GM19467 (cell line): ENCODE measurements around the gene FN1.

ENCODE experiments used
- ATAC-seq: cut with Tn5 transposase; IDR thresholded peaks from one replicate; pipeline ENCODE4 v1.9.1; 2021; ENCODE audit warnings: mild to moderate bottlenecking, moderate library complexity; ENCODE audit not compliant: unreplicated experiment

Gene FN1

GRCh38 chr2:215442401-215442787, 6.5 kb upstream of the FN1 start:
- ATAC-seq: no peak

DNA sequence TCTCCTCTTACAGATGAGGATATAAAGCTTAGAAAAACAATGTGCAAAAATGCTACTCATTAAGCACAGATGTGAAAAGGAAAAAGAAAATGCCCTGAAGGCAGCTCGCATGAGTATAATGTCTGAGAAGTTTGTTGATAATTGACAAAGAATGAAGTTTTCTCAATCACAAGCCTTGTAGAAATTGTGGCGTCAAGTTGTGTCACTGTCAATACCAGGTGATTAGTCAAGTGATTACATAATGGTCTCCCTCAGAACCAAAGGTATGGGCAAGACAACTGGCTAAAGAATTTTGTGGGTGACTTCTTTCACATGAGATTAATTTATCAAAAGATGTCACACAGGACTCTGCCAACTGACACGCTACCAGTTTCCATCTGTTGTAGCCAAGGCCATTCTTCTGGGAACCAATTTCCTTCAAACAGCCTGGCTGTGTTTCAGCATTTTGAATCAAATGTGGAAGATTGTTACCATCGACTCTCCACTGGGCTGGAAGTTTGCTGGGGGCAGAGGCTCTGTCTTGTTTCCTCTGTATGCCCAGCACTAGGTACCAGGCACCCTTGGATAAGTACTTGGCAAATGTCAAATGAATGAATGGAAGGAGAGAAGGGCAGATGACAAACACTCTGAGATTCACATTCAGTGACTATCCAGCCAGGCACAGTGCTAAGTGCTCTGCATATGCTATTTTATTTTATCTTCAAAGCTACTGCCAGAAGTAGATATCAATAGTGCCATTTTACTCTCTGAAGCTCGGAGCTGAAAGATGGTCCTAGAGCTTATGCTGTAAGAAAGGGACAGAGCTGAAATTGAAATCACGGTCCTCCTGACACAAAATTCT, 5.9 kb upstream of the FN1 start:
- no peak for ATAC-seq

GRCh38 chr2:215439980-215440512, 4.2 kb upstream of the FN1 start:
- no peak for ATAC-seq

DNA sequence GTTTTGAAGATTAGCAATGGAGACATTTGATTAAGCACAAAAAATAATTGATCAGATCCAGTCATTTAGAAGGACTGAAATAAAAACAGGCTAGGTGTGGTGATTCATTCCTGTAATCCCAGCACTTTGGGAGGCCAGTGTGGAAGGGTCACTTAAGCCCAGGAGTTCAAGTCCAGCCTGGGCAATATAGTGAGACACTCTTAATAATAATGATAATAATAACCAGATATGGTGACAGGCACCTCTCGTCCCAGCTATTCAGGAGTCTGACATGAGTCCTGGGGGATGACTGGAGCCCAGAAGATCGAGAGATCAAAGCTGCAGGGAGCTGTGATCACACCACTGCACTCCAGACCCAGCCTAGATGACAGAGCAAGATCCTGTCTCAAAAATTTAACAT, 3.5 kb upstream of the FN1 start:
- ATAC-seq: no peak

DNA sequence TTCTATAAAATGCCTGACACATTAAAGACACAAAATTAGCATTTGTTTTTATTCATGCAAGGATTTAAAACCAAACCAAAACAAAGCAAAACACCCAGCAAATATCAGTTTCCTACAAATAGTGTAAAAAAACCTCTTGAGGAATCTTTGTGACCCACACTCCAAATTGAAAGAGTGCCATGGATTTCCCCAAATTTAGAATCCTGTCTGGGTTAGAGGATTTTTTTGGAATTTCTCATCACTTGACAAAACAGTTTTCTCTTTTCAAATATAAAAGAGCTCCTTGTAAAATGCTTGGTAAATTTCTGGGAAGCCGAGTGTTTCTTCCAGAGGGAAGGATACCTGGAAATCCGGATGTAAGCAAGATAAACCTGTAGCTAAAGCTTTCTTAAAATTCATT, 1.7 kb upstream of the FN1 start:
- no peak for ATAC-seq

DNA sequence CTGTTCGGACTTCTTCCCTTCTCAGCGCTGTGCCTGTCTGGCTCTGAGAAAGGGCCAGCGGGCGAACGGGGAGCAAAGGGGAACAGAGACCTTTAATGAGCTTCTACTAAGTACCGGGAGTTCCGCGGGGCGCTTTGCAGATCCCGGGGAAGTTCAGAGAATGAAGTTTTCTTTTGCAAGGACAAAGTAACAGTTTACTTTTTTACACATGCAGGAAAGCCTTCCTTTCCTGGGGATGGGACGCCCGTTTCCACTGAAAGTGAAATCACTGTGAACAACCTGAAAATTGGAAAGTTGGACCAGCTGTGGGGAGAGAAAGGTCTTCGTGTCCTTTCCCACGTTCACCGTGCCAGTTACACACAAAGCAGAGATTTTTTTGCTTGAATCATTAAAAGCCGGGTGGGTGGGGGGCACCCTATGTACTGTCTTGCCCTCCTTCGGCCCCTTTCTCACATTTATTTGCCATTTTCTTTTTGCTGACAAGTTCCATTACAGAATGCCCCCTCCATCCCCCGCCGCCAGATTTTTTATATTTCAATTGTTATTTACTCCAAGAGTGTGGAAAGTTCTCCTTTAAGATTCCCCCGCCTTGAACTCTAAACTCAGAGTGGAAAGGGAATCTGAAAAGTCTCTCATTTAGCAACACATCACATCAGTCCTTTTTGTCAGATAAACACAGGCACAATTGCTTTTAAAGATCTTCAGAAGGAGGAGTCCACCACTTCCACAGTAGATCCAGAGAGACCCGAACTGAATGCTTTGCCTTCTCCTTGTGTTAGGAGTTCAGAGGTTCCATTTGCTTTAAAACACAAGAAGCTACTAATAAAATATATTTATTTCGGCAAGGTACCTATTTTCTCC, 1.1 kb upstream of the FN1 start:
- no peak for ATAC-seq

GRCh38 chr2:215435280-215435869, 493 bp downstream of the FN1 start:
- ATAC-seq: peak; percentile 25

DNA sequence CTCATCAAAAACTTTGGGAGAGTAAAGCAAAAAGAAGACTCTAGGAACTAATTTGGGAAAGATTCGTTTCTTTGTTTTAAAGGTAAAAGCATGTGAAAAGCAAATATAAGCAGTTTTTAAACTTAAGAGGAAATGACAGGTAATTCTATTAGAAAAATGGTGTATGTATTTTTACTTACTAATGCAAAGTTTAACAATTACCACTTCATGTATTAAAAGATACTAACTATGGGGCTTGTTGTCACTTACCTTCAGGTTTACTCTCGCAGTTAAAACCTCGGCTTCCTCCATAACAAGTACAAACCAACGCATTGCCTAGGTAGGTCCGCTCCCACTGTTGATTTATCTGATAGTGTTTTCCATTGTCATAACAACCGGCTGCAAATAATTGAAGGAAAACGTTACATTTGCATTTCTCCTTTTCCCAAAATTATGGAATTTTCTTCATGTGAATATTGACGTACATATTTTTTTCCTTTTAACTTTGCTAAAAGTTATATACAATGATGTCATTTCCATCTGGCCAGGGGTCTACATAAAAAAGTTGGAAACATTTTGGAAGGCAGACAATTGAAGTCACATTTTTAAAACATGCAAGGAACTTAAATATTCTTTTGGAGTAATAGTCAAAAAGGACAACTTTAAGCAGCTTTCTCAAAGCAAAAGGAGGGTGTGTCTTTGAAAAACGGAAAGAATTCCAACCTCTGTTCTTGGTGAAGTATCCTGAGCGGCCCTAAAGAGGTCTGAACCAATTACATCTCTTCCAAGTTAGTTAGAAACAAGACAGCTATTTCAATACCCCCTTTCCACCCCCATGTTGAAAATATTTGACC, 1.2 kb downstream of the FN1 start:
- no peak for ATAC-seq

- ATAC-seq: no peak
Observed at GRCh38 chr2:215432759-215433594, 2.9 kb downstream of the FN1 start.

DNA sequence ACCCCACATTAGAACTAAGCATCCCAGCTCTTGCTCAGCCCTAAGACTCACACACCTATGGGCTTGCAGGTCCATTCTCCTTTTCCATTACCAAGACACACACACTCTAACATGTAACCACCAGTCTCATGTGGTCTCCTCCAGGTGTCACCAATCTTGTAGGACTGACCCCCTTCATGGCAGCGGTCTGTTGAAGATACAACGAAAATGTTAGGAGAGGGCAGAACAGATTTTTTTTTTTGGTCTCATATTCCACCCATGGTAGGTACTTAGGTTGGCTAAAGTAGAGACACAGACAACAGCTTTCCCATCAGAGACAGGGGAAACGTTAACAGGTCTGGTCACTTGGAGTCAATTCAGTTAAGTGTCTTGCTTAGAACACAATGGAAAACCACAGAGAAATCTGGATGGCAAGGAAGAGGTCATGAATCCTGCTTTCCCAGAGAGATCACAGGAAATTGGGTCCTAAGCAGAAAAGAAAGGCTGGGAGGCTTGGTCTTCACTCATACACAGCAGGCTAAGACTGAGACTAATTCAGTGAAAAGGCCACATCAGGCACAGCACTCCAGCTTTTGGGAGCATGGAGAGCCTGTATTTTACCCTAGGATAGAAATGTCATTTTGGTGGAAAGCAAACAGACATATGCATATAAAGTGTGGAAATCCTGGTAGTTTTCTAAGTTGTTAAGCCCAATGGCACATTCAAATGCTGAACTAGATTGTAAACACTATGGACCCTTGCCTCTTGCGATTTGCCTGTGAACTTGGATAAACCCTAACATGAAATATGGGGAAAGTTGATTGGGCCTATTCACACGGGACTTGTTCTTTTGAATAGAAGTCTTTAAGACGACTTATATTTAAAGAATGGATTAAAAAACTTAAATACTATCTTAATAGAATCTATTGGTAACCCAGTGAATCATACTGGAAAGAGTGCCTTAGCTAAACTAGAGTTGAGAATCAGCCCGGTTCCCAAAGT, 3.8 kb downstream of the FN1 start:
- no peak for ATAC-seq

GRCh38 chr2:215431290-215431689, 4.6 kb downstream of the FN1 start:
- no peak for ATAC-seq

DNA sequence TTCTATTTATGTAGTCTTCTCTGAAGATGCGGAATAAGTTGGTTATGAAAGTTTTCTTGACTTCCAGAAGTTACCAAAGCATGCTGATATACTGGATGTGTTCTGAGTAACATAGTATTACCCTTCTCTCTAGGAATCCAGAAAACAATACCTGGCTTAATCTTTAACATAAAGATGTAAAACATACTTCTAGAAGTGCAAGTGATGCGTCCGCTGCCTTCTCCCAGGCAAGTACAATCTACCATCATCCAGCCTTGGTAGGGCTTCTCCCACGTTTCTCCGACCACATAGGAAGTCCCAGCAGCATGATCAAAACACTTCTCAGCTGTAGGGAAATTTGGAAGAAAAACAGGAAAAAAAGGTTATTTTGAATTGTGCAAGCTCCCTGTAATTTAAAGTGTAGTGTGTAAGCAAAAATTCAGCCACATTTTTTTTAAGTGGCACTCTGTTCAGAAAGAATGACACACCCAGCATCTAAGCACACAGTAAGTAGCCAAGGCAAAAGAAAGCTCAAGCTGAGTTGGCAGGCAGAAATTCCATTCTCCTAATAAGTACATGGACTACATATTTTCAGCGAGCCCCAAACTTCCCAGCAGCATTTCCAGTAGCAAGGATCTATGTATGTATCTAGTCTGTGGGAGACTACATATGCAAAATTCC, 5.2 kb downstream of the FN1 start:
- no peak for ATAC-seq

- ATAC-seq: no peak
Observed at GRCh38 chr2:215429424-215429823, 6.4 kb downstream of the FN1 start.

DNA sequence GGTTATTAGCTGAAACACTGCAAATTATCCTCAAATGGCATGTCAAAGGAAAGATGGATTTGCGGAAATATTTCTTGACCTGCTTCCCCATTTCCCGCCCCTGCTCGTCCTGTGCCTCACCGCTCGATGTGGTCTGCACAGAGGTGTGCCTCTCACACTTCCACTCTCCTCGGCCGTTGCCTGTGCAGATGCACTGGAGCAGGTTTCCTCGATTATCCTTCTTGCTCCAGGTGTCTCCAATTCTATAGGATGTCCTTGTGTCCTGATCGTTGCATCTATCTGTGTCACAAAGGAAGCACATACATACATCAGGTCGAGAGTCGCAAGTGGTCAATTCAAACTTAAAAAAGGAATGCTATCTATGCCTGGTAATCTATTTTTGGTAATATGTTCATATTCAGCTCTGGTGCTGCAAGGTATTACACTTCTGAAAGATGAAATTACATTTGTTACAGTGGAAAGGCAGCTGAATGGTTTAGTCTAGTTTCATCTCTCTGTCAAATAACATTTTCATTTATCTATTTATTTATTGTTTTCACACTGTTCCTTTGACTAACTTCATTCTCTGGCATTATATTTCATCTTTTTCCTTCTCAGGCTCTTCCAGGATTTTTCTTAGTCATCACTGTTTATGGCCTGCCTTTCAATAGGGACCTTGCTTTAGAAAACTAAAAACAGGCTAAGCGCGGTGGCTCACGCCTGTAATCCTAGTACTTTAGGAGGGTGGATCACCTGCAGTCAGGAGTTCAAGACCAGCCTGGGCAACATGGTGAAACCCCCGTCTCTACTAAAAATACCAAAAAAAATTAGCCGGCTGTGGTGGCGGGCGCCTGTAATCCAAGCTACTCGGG, 7.6 kb downstream of the FN1 start:
- ATAC-seq: no peak

DNA sequence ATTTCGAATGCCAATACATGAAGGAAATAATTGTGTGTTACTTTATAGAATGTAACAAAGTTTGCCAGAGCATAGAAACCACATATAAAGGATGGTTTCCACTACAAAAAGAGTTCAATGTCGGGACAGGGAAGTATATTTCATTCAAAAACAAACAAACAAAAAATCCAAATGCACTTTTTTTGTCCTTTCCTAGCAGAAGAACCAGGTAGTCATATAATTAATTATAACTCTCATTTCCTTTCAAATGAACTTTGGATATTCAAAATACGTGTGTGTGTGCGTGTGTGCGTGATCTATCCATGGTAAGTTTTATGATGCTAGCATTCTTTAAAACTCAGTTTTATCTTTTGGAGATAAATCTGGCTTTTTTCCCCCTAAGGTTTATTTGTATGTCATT, 8.3 kb downstream of the FN1 start:
- ATAC-seq: no peak

- ATAC-seq: no peak
Observed at GRCh38 chr2:215425021-215425782, 10.7 kb downstream of the FN1 start.
